ENCODE measurements around the gene CNKSR3. TPM values are rescaled to one million over a fixed set of nuclear protein-coding genes. Genes with fewer than 3 reads are reported as not detected.

CNKSR3 gene
- total RNA-seq, 4 donors from 2014 or later: 7.6 to 29.6 (median 12.4) TPM

- no peak overlapping the region for H3K4me3 ChIP-seq
- H3K27me3 ChIP-seq: no peaks in the 10 kb centered on the region
- TF ChIP-seq POLR2A (IDR thresholded peaks at IDR 0.05) (no peak), CTCF (IDR thresholded peaks at IDR 0.05) (no peak)
- no peak for DNase-seq
- intact Hi-C loops (cut with DNase I; ENCODE audit: low total_unique reads): no loop called here
- H3K9me3 ChIP-seq: no peaks in the 10 kb centered on the region
- H3K36me3 ChIP-seq: no peaks in the 10 kb centered on the region
- peak overlapping the region; percentile 97 to 98 for H3K27ac ChIP-seq
- H3K4me1 ChIP-seq: peaks cover 0 to 12% of the 10 kb centered on the region in 2 donors
Measured at GRCh38 chr6:154513601-154514320, 3.3 kb upstream of the CNKSR3 start.

- no peaks in the 10 kb centered on the region for H3K9me3 ChIP-seq
- H3K4me1 ChIP-seq: peaks cover 0 to 12% of the 10 kb centered on the region in 2 donors
- TF ChIP-seq POLR2A (IDR thresholded peaks at IDR 0.05) (no peak), CTCF (IDR thresholded peaks at IDR 0.05) (no peak)
- no peak for DNase-seq
- intact Hi-C loops (cut with DNase I; ENCODE audit: low total_unique reads): no loop called here
- H3K4me3 ChIP-seq: no peak overlapping the region
- H3K36me3 ChIP-seq: no peaks in the 10 kb centered on the region
- peak overlapping the region; percentile 97 to 98 for H3K27ac ChIP-seq
- H3K27me3 ChIP-seq: no peaks in the 10 kb centered on the region
Measured at GRCh38 chr6:154512201-154512600, 1.7 kb upstream of the CNKSR3 start.

- Histone ChIP-seq H3K9me3 (no peaks in the 10 kb centered on the region), H3K4me3 (peak overlapping the region in 1 of 2 donors; percentile 87), H3K36me3 (no peaks in the 10 kb centered on the region), H3K27me3 (no peaks in the 10 kb centered on the region), H3K27ac (peak overlapping the region; percentile 97 to 98), H3K4me1 (peaks cover 0 to 12% of the 10 kb centered on the region in 2 donors)
- no peak for TF ChIP-seq POLR2A (IDR thresholded peaks at IDR 0.05)
- TF ChIP-seq CTCF (IDR thresholded peaks at IDR 0.05): no peak
- no peak for DNase-seq
- intact Hi-C loops (cut with DNase I; ENCODE audit: low total_unique reads): no loop called here
Measured at GRCh38 chr6:154511791-154512190, 1.3 kb upstream of the CNKSR3 start.

- no peaks in the 10 kb centered on the region for H3K9me3 ChIP-seq
- DNase-seq: peak; percentile 29 to 37
- H3K4me3 ChIP-seq: peak overlapping the region; percentile 73 to 87
- H3K27me3 ChIP-seq: no peaks in the 10 kb centered on the region
- no peaks in the 10 kb centered on the region for H3K36me3 ChIP-seq
- peaks cover 0 to 12% of the 10 kb centered on the region in 2 donors for H3K4me1 ChIP-seq
- intact Hi-C loops (cut with DNase I; ENCODE audit: low total_unique reads): no loop called here
- TF ChIP-seq POLR2A (IDR thresholded peaks at IDR 0.05): no peak
- TF ChIP-seq CTCF (IDR thresholded peaks at IDR 0.05): peak in 1 of 4 experiments; percentile 4
- H3K27ac ChIP-seq: peak overlapping the region; percentile 97 to 98
Measured at GRCh38 chr6:154509421-154510143, 903 bp downstream of the CNKSR3 start.

All from uterus (tissue), 4 donors.